Stomach (tissue), 9 donors: ENCODE measurements around the gene FOXS1. TPM values are rescaled to one million over a fixed set of nuclear protein-coding genes. Genes with fewer than 3 reads are reported as not detected.
"Not testable (repeated sequence)": the region's sequence is repeated elsewhere in the genome, so short reads cannot be mapped to it uniquely, and the experiment has no call there.

Experiments
- DNase-seq, 2 donors: peaks; one replicate each; pipeline versions ENCODE4 v3.0.0 to v3.0.0-alpha.2; 2013 to 2019
- H3K27ac ChIP-seq, 5 donors: fragments of 200-600 bp in 4 of 5; sonication (generic) in 4 of 5; one replicate each; pipeline ENCODE4 v1.5.1; 2013 to 2019; ENCODE audit warnings: mild to moderate bottlenecking in 1 of 5, moderate library complexity in 1 of 5
- H3K27me3 ChIP-seq, 3 donors: fragments of 200-600 bp; sonication (generic); one replicate each; pipeline ENCODE4 v1.5.1; 2017 to 2019; ENCODE audit warnings: mixed run types in 1 of 3
- H3K36me3 ChIP-seq, 4 donors: fragments of 200-600 bp; sonication (generic); 1 replicate in 3 of 4; 2 replicates in 1 of 4; pipeline ENCODE4 v1.5.1; 2016 to 2019
- H3K4me1 ChIP-seq, 4 donors: fragments of 200-600 bp; sonication (generic); one replicate each; pipeline ENCODE4 v1.5.1; 2016 to 2019
- H3K4me3 ChIP-seq, 4 donors: fragments of 200-600 bp; sonication (generic) in 3 of 4; one replicate each; pipeline ENCODE4 v1.5.1; 2016 to 2019; ENCODE audit warnings: mild to moderate bottlenecking in 1 of 4
- H3K9me3 ChIP-seq, 4 donors: fragments of 200-600 bp; sonication (generic); one replicate each; pipeline ENCODE4 v1.5.1; 2016 to 2019
- EP300 ChIP-seq: sonication (generic); formaldehyde crosslinking; IDR thresholded peaks from one replicate; pipeline ENCODE4 v1.6.1; 2017; ENCODE audit warnings: antibody characterized with exemption
- POLR2A ChIP-seq, 4 donors: fragments of 450-650 bp; IDR thresholded peaks; one replicate each; pipeline ENCODE4 v1.6.1; 2016; ENCODE audit warnings: antibody characterized with exemption in 4 of 4, control low read depth in 2 of 4, mild to moderate bottlenecking in 1 of 4, moderate library complexity in 1 of 4
- POLR2AphosphoS5 ChIP-seq, 3 donors: sonication (generic); formaldehyde crosslinking; IDR thresholded peaks; one replicate each; pipeline ENCODE4 v1.6.1; 2016; ENCODE audit warnings: antibody characterized with exemption in 3 of 3
- WGBS, 5 donors: extraction: QIAGEN DNeasy Blood & Tissue Kit in 3 of 5; methylation state at CpG; one replicate each; pipeline versions ENCODE4 v1.1.5 to v1.1.7; 2013 to 2018; 5-methylcytosine and 5-hydroxymethylcytosine counted together
- intact Hi-C: fragments of 100-400 bp; cut with DNase I; formaldehyde crosslinking; loops from one replicate; pipeline ENCODE4 v1.15.1; 2023; ENCODE audit warnings: low total_unique reads
- polyA plus RNA-seq, 3 donors: library from polyadenylated mRNA; stranded (reverse); fragments of 200-250 nt; gene quantifications; one replicate each; pipeline ENCODE4 v1.2.3, GENCODE V29; 2013
- total RNA-seq, 5 donors: library from RNA; depleted of rRNA; stranded (reverse); fragments of >200 nt; gene quantifications; one replicate each; pipeline versions ENCODE4 v1.1.0 to v1.2.3, GENCODE V29; 2014 to 2016
- TF ChIP-seq, protein P1 (sequence below), 7 experiments: fragments of 450-650 bp in 4 of 7; fragments of 200-600 bp in 3 of 7; sonication (generic) in 3 of 7; IDR thresholded peaks; one replicate each; pipeline ENCODE4 v1.5.1; 2016 to 2019; ENCODE audit warnings: antibody characterized with exemption in 7 of 7, control low read depth in 2 of 7, mild to moderate bottlenecking in 1 of 7
- donor health status: healthy with polysubstance abuse.
- donor health status: Bipolar disorder and iron deficiency.
- donor health status: healthy.

The FOXS1 gene
- total and polyA plus RNA-seq, 8 donors = 0.43 to 1.1 (median 0.44) TPM; not detected in 5

DNA sequence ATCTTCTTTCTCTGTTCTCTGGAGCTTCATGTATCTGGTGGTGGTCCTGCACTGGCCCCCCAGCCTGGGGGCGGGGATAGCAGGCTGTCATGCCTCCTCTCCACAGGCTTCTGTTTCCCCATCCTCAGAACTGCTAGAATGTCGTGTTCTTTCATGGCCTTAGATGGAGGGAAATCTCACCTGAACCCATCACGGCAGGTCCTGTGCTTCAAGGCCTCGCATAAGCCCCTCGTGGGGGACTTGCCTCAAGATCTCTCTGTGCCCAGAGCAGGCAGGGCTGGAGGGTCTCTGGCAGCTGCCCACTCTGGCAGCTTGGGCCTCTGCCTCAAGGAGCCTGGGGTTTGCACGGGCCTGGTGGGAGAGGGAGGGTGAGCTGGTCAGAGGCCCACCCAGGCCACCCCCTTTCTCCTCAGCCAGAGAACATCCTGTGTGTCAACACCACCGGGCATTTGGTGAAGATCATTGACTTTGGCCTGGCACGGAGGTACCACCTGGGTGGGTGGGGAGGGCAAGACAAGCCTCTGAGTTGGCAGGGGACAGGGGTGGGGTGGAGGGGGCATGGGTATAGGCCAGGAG is 14.9 kb downstream of the FOXS1 start:
- H3K36me3 ChIP-seq = no peaks in the 10 kb centered on the region
- peaks cover 0 to 20% (median 0%) of the 10 kb centered on the region in 3 donors for H3K27me3 ChIP-seq
- H3K9me3 ChIP-seq = no peaks in the 10 kb centered on the region
- H3K27ac ChIP-seq = no peak overlapping the region
- H3K4me3 ChIP-seq = no peak overlapping the region
- peaks cover 0 to 12% (median 0%) of the 10 kb centered on the region in 4 donors for H3K4me1 ChIP-seq
- WGBS, 5 donors = 78 to 94% (median 85%) methylated on average over 6 to 8 of the region's 8 CpGs
- TF ChIP-seq POLR2A (IDR thresholded peaks at IDR 0.05) (no peak), EP300 (no peak), POLR2AphosphoS5 (IDR thresholded peaks at IDR 0.05) (no peak)
- TF ChIP-seq, protein P1, sequence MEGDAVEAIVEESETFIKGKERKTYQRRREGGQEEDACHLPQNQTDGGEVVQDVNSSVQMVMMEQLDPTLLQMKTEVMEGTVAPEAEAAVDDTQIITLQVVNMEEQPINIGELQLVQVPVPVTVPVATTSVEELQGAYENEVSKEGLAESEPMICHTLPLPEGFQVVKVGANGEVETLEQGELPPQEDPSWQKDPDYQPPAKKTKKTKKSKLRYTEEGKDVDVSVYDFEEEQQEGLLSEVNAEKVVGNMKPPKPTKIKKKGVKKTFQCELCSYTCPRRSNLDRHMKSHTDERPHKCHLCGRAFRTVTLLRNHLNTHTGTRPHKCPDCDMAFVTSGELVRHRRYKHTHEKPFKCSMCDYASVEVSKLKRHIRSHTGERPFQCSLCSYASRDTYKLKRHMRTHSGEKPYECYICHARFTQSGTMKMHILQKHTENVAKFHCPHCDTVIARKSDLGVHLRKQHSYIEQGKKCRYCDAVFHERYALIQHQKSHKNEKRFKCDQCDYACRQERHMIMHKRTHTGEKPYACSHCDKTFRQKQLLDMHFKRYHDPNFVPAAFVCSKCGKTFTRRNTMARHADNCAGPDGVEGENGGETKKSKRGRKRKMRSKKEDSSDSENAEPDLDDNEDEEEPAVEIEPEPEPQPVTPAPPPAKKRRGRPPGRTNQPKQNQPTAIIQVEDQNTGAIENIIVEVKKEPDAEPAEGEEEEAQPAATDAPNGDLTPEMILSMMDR (IDR thresholded peaks at IDR 0.05) = no peak
- no peak for DNase-seq
- intact Hi-C loops = no loop called here

- no peak for DNase-seq
- Histone ChIP-seq H3K9me3 (no peaks in the 10 kb centered on the region), H3K4me3 (no peak overlapping the region), H3K27ac (no peak overlapping the region), H3K36me3 (no peaks in the 10 kb centered on the region), H3K27me3 (peaks cover 0 to 20% (median 0%) of the 10 kb centered on the region in 3 donors), H3K4me1 (peaks cover 0 to 10% (median 0%) of the 10 kb centered on the region in 4 donors)
- intact Hi-C loops = loop anchor here (10.0 kb wide), 2 partner anchors 195 to 255 kb away; no protein-coding TSS in a partner anchor
- TF ChIP-seq, protein P1 (IDR thresholded peaks at IDR 0.05) = no peak
- TF ChIP-seq POLR2A (IDR thresholded peaks at IDR 0.05) (no peak), EP300 (no peak), POLR2AphosphoS5 (IDR thresholded peaks at IDR 0.05) (no peak)
- WGBS, 5 donors = 81 to 89% (median 84%) methylated on average over 6 of the region's 6 CpGs
These were observed 15.7 kb downstream of the FOXS1 start for GRCh38 chr20:31829731-31830130.

DNA sequence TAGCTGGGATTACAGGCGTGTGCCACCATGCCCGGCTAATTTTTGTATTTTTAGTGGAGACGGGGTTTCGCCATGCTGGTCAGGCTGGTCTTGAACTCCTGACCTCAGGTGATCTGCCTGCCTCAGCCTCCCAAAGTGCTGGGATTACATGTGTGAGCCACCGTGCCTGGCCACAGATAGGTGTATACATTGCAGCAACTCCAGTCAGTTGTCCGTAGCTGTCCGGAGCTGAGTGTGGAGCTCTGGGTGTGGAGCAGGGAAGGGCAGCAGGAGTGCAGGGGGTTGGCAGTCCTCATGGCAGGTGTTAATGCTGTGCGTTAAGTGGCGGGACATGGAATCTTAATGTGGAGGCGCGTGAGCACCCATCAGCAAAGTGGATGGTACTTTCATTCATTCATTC is 17.4 kb downstream of the FOXS1 start:
- intact Hi-C loops = loop anchor here (10.0 kb wide), 2 partner anchors 197 to 257 kb away; no protein-coding TSS in a partner anchor
- DNase-seq, H3K4me3 ChIP-seq, H3K9me3 ChIP-seq, H3K27ac ChIP-seq, H3K4me1 ChIP-seq, H3K36me3 ChIP-seq: not testable (repeated sequence)
- peaks cover 0 to 13% (median 0%) of the 10 kb centered on the region in 3 donors for H3K27me3 ChIP-seq
- 89 to 96% (median 92%) methylated on average over 10 to 11 of the region's 11 CpGs for WGBS, 5 donors

- intact Hi-C loops = loop anchor here (10.0 kb wide), 2 partner anchors 198 to 258 kb away; no protein-coding TSS in a partner anchor
- Histone ChIP-seq H3K4me3 (no peak overlapping the region), H3K9me3 (no peaks in the 10 kb centered on the region), H3K4me1 (peaks cover 0 to 11% (median 10%) of the 10 kb centered on the region in 4 donors), H3K36me3 (no peaks in the 10 kb centered on the region), H3K27ac (no peak overlapping the region), H3K27me3 (peaks cover 0 to 13% (median 0%) of the 10 kb centered on the region in 3 donors)
- 62 to 86% (median 75%) methylated on average over 2 of the region's 2 CpGs for WGBS, 5 donors
- no peak for TF ChIP-seq EP300
- DNase-seq = no peak
These were observed 18.3 kb downstream of the FOXS1 start for GRCh38 chr20:31827059-31827458.

- H3K9me3 ChIP-seq = no peaks in the 10 kb centered on the region
- no peak overlapping the region for H3K4me3 ChIP-seq
- H3K27ac ChIP-seq = no peak overlapping the region
- TF ChIP-seq POLR2AphosphoS5 (IDR thresholded peaks at IDR 0.05) (no peak), EP300 (no peak), POLR2A (IDR thresholded peaks at IDR 0.05) (no peak)
- TF ChIP-seq, protein P1 (IDR thresholded peaks at IDR 0.05) = no peak
- no peaks in the 10 kb centered on the region for H3K36me3 ChIP-seq
- peaks cover 0 to 11% (median 10%) of the 10 kb centered on the region in 4 donors for H3K4me1 ChIP-seq
- intact Hi-C loops = loop anchor here (10.0 kb wide), 2 partner anchors 199 to 259 kb away; no protein-coding TSS in a partner anchor
- H3K27me3 ChIP-seq = peaks cover 0 to 8% (median 0%) of the 10 kb centered on the region in 3 donors
- no peak for DNase-seq
- 84 to 95% (median 89%) methylated on average over 5 of the region's 5 CpGs for WGBS, 5 donors
These were observed 19.3 kb downstream of the FOXS1 start for GRCh38 chr20:31826074-31826473.
